ENCODE data around the gene CH25H. TPM values are rescaled to one million over a fixed set of nuclear protein-coding genes. Genes with fewer than 3 reads are reported as not detected.

Gene CH25H
- total RNA-seq, 1 experiment from 2014 or later, result 0.10 TPM

GRCh38 chr10:89251409-89252224 is 44.5 kb upstream of the CH25H start, which contains the start of gene LIPA:
LIPA (minus strand) TSS chr10:89251775; CDS start chr10:89247648, 4,127 bp downstream.
- intact Hi-C loops (cut with micrococcal nuclease; ENCODE audit: unreplicated experiment) (no loop called here), in situ Hi-C loops (cut with HindIII; ENCODE audit: low pct_unique_long_range_greater_than_20kb, low sequenced_read_pairs) (no loop called here)
- ChIA-PET POLR2A (interaction anchor here (0.6 kb wide), 2 partner anchors 51 to 164 kb away, joined by 3 to 7 read pairs; no protein-coding TSS in a partner anchor), CTCF (interaction anchor here (1.3 kb wide), 1 partner anchor 34 kb away, joined by 3 read pairs; no protein-coding TSS in a partner anchor)
- Histone ChIP-seq H3K36me3 (ENCODE audit: control insufficient read depth, insufficient read depth, low read length) (no peaks in the 10 kb centered on the region), H3K9me3 (ENCODE audit: control insufficient read depth, insufficient read depth, low read depth, low read length) (peaks cover 7% of the 10 kb centered on the region; the same call in 1 of the 2 replicates), H3K27ac (ENCODE audit: low read length) (peak within 1 kb of the TSS; percentile 75), H3K4me1 (ENCODE audit: control insufficient read depth, insufficient read depth, low read length) (peaks cover 3% of the 10 kb centered on the region; the same call in 1 of the 2 replicates), H3K4me3 (ENCODE audit: low read depth in 2 of 2, low read length in 2 of 2) (peak within 1 kb of the TSS; percentile 91 to 94), H3K27me3 (ENCODE audit: control insufficient read depth, insufficient read depth, low read length) (no peaks in the 10 kb centered on the region)
- no TSS peak for BruUV-seq (replicated peaks)
- ATAC-seq, result peak; percentile 99
- TF ChIP-seq SIN3A (IDR thresholded peaks at IDR 0.05; ENCODE audit: borderline replicate concordance, insufficient read depth, low read depth, low read length), result peak; percentile 84; the same call in 1 of the 2 replicates
- TF ChIP-seq CTCF (IDR thresholded peaks at IDR 0.05), result no peak
- peak; percentile 65; the same call in 1 of the 2 replicates for TF ChIP-seq POLR2AphosphoS5 (IDR thresholded peaks at IDR 0.05; ENCODE audit: low read depth, low read length)
- TF ChIP-seq TCF7L2 (IDR thresholded peaks at IDR 0.05; ENCODE audit: low read depth, low read length), result no peak
- peak; percentile 73 to 77; a peak in 3 of 4 replicates for TF ChIP-seq REST (IDR thresholded peaks at IDR 0.05; ENCODE audit: insufficient read depth in 1 of 2, low read depth in 2 of 2, low read length in 1 of 2)
- DNase-seq (ENCODE audit: low read depth, low spot score), result peak; percentile 85

GRCh38 chr10:89250865-89251408 is 43.8 kb upstream of the CH25H start:
- H3K9me3 ChIP-seq (ENCODE audit: control insufficient read depth, insufficient read depth, low read depth, low read length), result peaks cover 7% of the 10 kb centered on the region; the same call in 1 of the 2 replicates
- peak overlapping the region; percentile 91 to 94 for H3K4me3 ChIP-seq (ENCODE audit: low read depth in 2 of 2, low read length in 2 of 2)
- peak overlapping the region; percentile 75 for H3K27ac ChIP-seq (ENCODE audit: low read length)
- no peaks in the 10 kb centered on the region for H3K27me3 ChIP-seq (ENCODE audit: control insufficient read depth, insufficient read depth, low read length)
- DNase-seq (ENCODE audit: low read depth, low spot score) (no peak), ATAC-seq (no peak)
- H3K4me1 ChIP-seq (ENCODE audit: control insufficient read depth, insufficient read depth, low read length), result peaks cover 3% of the 10 kb centered on the region; the same call in 1 of the 2 replicates
- intact Hi-C loops (cut with micrococcal nuclease; ENCODE audit: unreplicated experiment) (no loop called here), in situ Hi-C loops (cut with HindIII; ENCODE audit: low pct_unique_long_range_greater_than_20kb, low sequenced_read_pairs) (no loop called here)
- ChIA-PET CTCF (interaction anchor here (1.3 kb wide), 1 partner anchor 33 kb away, joined by 3 read pairs; no protein-coding TSS in a partner anchor), POLR2A (interaction anchor here (0.6 kb wide), 1 partner anchor 165 kb away, joined by 3 read pairs; no protein-coding TSS in a partner anchor)
- BruUV-seq (replicated peaks), result no TSS peak
- H3K36me3 ChIP-seq (ENCODE audit: control insufficient read depth, insufficient read depth, low read length), result no peaks in the 10 kb centered on the region
- TF ChIP-seq POLR2AphosphoS5 (IDR thresholded peaks at IDR 0.05; ENCODE audit: low read depth, low read length) (no peak), TCF7L2 (IDR thresholded peaks at IDR 0.05; ENCODE audit: low read depth, low read length) (no peak), SIN3A (IDR thresholded peaks at IDR 0.05; ENCODE audit: borderline replicate concordance, insufficient read depth, low read depth, low read length) (no peak), REST (IDR thresholded peaks at IDR 0.05; ENCODE audit: insufficient read depth in 1 of 2, low read depth in 2 of 2, low read length in 1 of 2) (no peak), CTCF (IDR thresholded peaks at IDR 0.05) (no peak)

Measured in Panc1 (cell line).